HFF-Myc (cell line): ENCODE measurements around the gene PSTK.
A peak's percentile ranks its signal among the peaks of the same experiment; 100 is the strongest.

ENCODE experiments used
- DNase-seq: peaks from one replicate; pipeline ENCODE4 v3.0.0-alpha.2; 2011; ENCODE audit warnings: low read depth; ENCODE audit errors: extremely low read depth
- H3K4me3 ChIP-seq: replicated peaks from 2 replicates; pipeline ENCODE4 v1.5.1; 2011; ENCODE audit warnings: low read depth, mild to moderate bottlenecking, control low read depth, low read length
- TF ChIP-seq, protein P1 (sequence below): IDR thresholded peaks from 2 replicates; pipeline ENCODE4 v1.5.1; 2012; ENCODE audit warnings: mild to moderate bottlenecking, low read depth, low read length, control low read depth; ENCODE audit errors: missing control alignments

PSTK gene

DNA sequence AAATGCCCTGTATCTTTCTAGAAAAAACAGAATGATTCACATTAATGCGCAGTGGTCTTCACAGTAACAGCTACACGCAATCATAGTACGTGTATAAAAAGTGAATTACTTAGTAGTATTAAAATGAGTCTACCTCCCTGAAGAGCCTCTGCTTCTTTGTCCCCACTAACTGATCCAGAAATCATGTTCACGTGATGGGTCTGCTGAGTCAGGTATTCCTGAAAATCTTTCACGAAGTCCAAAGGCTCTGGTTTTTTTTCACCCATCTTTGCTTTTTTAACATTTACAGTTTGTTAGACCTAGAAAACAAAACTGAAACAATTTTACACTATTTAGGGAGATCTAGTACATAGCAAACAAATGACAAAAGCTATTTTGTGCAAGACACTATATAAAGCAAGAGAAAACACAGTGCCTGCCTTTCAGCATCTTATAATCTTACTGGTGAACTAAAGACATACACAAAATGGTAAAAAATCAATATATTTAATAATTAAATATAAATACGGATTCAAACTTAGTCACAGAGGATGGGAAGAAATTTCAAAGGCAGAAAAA is 18.2 kb downstream of the PSTK start:
- no peak for DNase-seq
- no peak overlapping the region for H3K4me3 ChIP-seq
- TF ChIP-seq, protein P1, sequence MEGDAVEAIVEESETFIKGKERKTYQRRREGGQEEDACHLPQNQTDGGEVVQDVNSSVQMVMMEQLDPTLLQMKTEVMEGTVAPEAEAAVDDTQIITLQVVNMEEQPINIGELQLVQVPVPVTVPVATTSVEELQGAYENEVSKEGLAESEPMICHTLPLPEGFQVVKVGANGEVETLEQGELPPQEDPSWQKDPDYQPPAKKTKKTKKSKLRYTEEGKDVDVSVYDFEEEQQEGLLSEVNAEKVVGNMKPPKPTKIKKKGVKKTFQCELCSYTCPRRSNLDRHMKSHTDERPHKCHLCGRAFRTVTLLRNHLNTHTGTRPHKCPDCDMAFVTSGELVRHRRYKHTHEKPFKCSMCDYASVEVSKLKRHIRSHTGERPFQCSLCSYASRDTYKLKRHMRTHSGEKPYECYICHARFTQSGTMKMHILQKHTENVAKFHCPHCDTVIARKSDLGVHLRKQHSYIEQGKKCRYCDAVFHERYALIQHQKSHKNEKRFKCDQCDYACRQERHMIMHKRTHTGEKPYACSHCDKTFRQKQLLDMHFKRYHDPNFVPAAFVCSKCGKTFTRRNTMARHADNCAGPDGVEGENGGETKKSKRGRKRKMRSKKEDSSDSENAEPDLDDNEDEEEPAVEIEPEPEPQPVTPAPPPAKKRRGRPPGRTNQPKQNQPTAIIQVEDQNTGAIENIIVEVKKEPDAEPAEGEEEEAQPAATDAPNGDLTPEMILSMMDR = no peak

DNA sequence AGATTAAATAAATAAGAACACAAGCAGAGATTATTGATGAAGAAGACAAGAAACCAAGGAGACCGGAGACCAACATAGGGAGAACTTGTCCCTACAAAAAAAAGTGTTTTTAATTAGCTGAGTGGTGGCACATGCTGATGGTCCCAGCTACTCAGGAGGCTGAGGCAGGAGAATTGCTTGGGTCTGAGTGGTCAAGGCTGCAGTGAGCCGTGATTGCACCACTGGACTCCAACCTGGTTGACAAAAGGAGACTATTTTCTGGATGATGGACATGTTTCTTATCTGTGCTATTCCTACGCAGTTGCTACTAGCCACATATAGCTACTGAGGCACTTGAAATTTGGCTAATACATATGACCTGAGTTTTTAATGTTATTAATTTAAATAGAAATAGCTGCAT is 18.7 kb downstream of the PSTK start:
- TF ChIP-seq, protein P1 = no peak

DNA sequence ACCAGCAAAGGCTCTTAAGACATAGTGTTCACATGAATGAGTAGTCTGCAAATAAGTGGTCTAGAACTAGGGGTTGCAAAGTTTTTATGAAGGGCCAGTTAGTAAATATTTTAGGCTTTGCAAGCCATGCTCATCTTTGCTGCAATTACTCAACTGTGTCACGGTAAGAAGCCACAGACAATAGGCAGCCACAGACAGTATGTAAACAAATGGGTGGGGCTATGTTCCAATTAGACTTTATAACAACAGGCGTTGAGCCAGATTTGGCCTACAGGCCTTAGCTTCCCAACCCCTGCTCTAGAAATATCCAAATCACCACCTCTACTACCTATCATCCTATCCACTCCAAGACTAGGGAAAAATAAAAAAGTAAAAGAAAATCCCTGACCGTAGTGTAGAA is 19.1 kb downstream of the PSTK start:
- TF ChIP-seq, protein P1 = no peak

More for the DNA sequence above, 18.7 kb downstream of the PSTK start:
- no peak overlapping the region for H3K4me3 ChIP-seq
- DNase-seq = no peak

DNA sequence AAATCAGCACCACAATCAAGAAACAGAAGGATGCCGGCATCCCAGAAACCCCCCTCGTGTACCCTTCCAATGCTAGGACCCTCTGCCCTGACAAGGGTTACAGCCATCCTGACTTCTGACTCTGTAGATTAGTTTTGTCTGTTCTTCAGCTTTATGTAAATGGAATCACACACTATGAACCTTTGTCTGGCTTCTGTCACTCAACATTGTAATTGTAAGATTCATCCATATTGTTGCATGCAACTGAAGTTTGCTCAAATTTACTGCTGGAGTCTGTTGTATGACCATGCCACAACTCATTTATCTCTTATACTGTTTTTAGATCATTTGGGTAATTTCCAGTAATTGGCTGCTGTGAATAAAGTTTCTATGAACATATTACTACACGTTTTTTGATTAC is 20.0 kb downstream of the PSTK start:
- TF ChIP-seq, protein P1 = no peak
- H3K4me3 ChIP-seq = no peak overlapping the region
- no peak for DNase-seq

More for the DNA sequence above, 19.1 kb downstream of the PSTK start:
- no peak overlapping the region for H3K4me3 ChIP-seq
- DNase-seq = no peak

DNA sequence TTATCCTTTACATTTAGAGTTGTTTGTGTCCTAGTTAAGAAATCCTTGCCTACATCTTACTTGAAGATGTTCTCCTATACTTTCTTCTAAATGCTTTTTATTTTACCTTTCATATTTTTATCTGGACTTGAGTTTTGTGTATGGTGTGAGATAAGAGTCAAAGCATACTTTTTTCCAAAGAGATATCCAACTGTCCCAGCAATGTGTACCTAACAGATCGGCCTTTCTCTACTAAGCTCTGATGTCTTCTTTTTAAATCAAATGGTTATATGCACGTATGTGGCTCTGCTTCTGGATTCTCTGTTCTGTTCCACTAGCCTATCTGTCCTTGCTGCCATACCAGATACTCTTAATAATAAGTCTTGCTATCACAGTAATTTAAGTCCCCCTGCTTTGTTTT is 21.2 kb downstream of the PSTK start:
- no peak for DNase-seq
- TF ChIP-seq, protein P1 = no peak
- H3K4me3 ChIP-seq = no peak overlapping the region

DNA sequence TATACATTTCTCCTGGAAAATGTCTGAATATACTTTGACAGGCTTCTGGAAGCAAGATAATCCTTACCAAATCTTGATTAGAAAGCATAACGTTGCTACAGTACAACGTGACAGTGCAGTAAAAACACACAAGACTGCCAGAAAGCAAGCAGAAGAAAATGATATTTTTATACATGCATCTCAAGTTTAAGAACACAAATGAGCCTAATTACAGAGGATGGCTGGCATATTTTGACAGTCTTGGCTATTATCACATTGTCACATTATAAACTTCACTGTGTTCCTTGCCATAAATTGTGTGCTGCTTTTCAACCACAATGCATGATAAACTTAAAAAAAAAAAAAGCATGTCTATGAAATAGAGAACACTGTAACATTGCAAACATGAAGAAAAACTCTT is 24.1 kb downstream of the PSTK start:
- no peak overlapping the region for H3K4me3 ChIP-seq
- no peak for DNase-seq
- TF ChIP-seq, protein P1 = no peak

DNA sequence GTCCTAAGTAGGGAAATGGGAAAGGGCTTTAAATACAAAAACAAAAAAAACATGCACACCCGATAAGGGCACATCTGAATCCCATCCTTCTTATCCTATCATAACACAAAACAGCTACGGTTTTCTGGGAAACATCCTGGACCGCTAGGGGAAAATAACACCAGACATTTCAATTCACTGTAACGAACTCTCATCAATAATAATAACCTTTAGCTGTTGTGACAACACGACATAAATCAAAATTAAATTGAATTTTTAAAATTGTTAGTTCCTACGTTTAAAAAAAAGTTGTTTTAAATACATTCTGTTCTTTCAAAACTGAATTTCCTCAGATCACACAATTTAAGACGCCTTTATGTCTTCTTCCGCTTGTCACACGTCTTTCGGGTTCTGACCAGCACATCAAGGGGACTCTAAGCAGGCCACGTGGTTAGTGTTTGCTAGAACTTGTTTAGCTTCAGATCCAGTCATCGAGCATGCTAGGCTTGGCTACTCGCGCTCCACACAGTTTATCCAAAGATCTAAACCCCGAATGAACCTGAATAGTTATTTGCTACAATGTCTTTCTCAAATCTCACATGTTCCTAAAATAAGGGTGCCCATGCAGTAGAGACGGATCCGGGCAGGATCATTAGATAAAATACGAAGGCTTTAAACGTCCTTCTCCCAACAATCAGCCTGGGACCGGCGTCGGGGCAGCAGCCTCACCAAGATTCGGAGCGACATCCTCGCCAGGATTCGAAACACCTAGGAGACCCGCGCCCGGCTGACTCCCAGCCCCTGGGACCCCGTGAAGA is 27.6 kb downstream of the PSTK start:
- TF ChIP-seq, protein P1 = no peak
- peak; percentile 7 for DNase-seq

More for the DNA sequence above, 27.6 kb downstream of the PSTK start:
- H3K4me3 ChIP-seq = peak overlapping the region; percentile 94
